ENCODE results near the gene ITGA11. TPM values are rescaled to one million over a fixed set of nuclear protein-coding genes. Genes with fewer than 3 reads are reported as not detected.

The ITGA11 gene
- total and polyA plus RNA-seq, 2 of the 4 experiments (the other 2 are of a cell fraction): 4.1 to 6.6 TPM

GRCh38 chr15:68413363-68414205, 18.4 kb downstream of the ITGA11 start:
- CTCF ChIA-PET: interaction anchor here (1.4 kb wide), 1 partner anchor 24 kb away, joined by 3 read pairs; no protein-coding TSS in a partner anchor
- no TSS peak for BruUV-seq (replicated peaks)

More at GRCh38 chr15:68413363-68414205, 18.4 kb downstream of the ITGA11 start:
- Histone ChIP-seq H3K4me2 (ENCODE audit: low read depth, low read length) (no peak overlapping the region), H3K36me3 (ENCODE audit: control insufficient read depth, insufficient read depth, low read length) (peaks cover 2% of the 10 kb centered on the region; the same call in 1 of the 2 replicates), H3K4me1 (ENCODE audit: control insufficient read depth, insufficient read depth, low read length) (peaks cover 2% of the 10 kb centered on the region; the same call in 1 of the 2 replicates), H2AK9ac (replicated peaks; ENCODE audit: low read depth, low read length, poor library complexity) (no peak overlapping the region), H2AFZ (replicated peaks; ENCODE audit: low read length, poor library complexity) (no peak overlapping the region), H3K18ac (ENCODE audit: low read depth, low read length) (no peak overlapping the region), H2BK5ac (ENCODE audit: low read depth, low read length, poor library complexity, severe bottlenecking) (no peak overlapping the region), H3K14ac (replicated peaks; ENCODE audit: low read depth, low read length) (no peak overlapping the region), H4K91ac (ENCODE audit: insufficient read depth, low read depth, low read length) (no peak overlapping the region), H2BK15ac (ENCODE audit: low read depth, low read length) (no peak overlapping the region), H3K4me3 (ENCODE audit: insufficient read depth, low read depth, low read length) (no peak overlapping the region), H3K9me3 (ENCODE audit: control insufficient read depth, insufficient read depth, low read length) (no peaks in the 10 kb centered on the region), H2BK120ac (ENCODE audit: low read depth, low read length) (no peak overlapping the region), H4K8ac (ENCODE audit: low read depth in 2 of 2, low read length in 2 of 2) (no peak overlapping the region), H3K9ac (ENCODE audit: low read depth, low read length) (no peak overlapping the region), H3K27me3 (ENCODE audit: control insufficient read depth, insufficient read depth, low read length) (peaks cover 3% of the 10 kb centered on the region; the same call in 1 of the 2 replicates), H3K56ac (ENCODE audit: extremely low read depth, insufficient read depth, low read length) (no peak overlapping the region), H3K9me1 (ENCODE audit: insufficient read depth, low read length) (peaks cover 12% of the 10 kb centered on the region), H3K4ac (ENCODE audit: low read depth, low read length) (no peak overlapping the region), H2BK20ac (ENCODE audit: low read depth, low read length) (no peak overlapping the region; the same call in 1 of the 2 replicates), H4K5ac (ENCODE audit: low read depth, low read length) (no peak overlapping the region), H2AK5ac (ENCODE audit: low read depth, low read length) (no peak overlapping the region), H3K27ac (ENCODE audit: insufficient read depth, low read length) (no peak overlapping the region), H3K79me1 (ENCODE audit: low read depth in 1 of 2, low read length in 2 of 2) (peaks cover 0 to 32% of the 10 kb centered on the region in 2 experiments; a peak in 2 of 4 replicates), H4K20me1 (ENCODE audit: insufficient read depth, low read length) (peaks cover 15% of the 10 kb centered on the region; the same call in 1 of the 2 replicates), H3K23ac (ENCODE audit: low read depth, low read length) (no peak overlapping the region)
- DNase-seq: no peak
- no peak for ATAC-seq (ENCODE audit: low read depth)
- 70% methylated on average over 8 of the region's 15 CpGs; no CpG with 5 or more reads in 1 of the 2 experiments for WGBS, 2 experiments (ENCODE audit: extremely low coverage in 2 of 2, insufficient read length in 1 of 2)
- intact Hi-C loops (cut with micrococcal nuclease): no loop called here
- dilution Hi-C loops (cut with HindIII; ENCODE audit: low sequenced_read_pairs, unreplicated experiment): no loop called here
- TF ChIP-seq RCOR1 (IDR thresholded peaks at IDR 0.05; ENCODE audit: insufficient replicate concordance, low read length) (no peak), RFX5 (IDR thresholded peaks at IDR 0.05; ENCODE audit: low read depth, low read length) (no peak), POLR2A (IDR thresholded peaks at IDR 0.05; ENCODE audit: low read depth, low read length) (no peak), NFE2L2 (IDR thresholded peaks at IDR 0.05; ENCODE audit: low read depth, low read length) (no peak), ELK1 (IDR thresholded peaks at IDR 0.05; ENCODE audit: borderline replicate concordance, low read depth, low read length) (no peak), FOS (IDR thresholded peaks at IDR 0.05; ENCODE audit: low read depth, low read length) (no peak), SMC3 (IDR thresholded peaks at IDR 0.05; ENCODE audit: low read depth, low read length) (no peak), MAZ (IDR thresholded peaks at IDR 0.05; ENCODE audit: borderline replicate concordance, low read depth, low read length) (no peak), MAFK (IDR thresholded peaks at IDR 0.05; ENCODE audit: low read depth, low read length) (no peak), CTCF (conservative IDR thresholded peaks at IDR 0.05; ENCODE audit: low read depth, low read length) (no peak), RAD21 (IDR thresholded peaks at IDR 0.05; ENCODE audit: low read length) (no peak), BHLHE40 (IDR thresholded peaks at IDR 0.05; ENCODE audit: low read depth, low read length) (no peak), USF2 (IDR thresholded peaks at IDR 0.05; ENCODE audit: low read depth, low read length) (no peak), MXI1 (IDR thresholded peaks at IDR 0.05; ENCODE audit: borderline replicate concordance, low read depth, low read length) (no peak)
- in situ Hi-C loops (cut with MboI; ENCODE audit: low sequenced_read_pairs): no loop called here
- POLR2A ChIA-PET (ENCODE audit: unreplicated experiment): no interaction called here

Measured in IMR-90 (cell line).